ENCODE data around the gene HM13. TPM values are rescaled to one million over a fixed set of nuclear protein-coding genes. Genes with fewer than 3 reads are reported as not detected.
"Not testable (repeated sequence)": the region's sequence is repeated elsewhere in the genome, so short reads cannot be mapped to it uniquely, and the experiment has no call there.

Gene HM13
- total and polyA plus RNA-seq, 7 donors: 34.8 to 304 (median 62.5) TPM

GRCh38 chr20:31572701-31573554 is 58.7 kb downstream of the HM13 start:
- H3K36me3 ChIP-seq: peaks cover 0 to 11% (median 0%) of the 10 kb centered on the region in 4 donors
- TF ChIP-seq POLR2A (IDR thresholded peaks at IDR 0.05) (peak; percentile 29 to 36), POLR2AphosphoS5 (IDR thresholded peaks at IDR 0.05) (peak; percentile 78 to 92 (median 88)), CTCF (IDR thresholded peaks at IDR 0.05) (no peak), EP300 (IDR thresholded peaks at IDR 0.05) (peak in 1 of 4 donors; percentile 65)
- intact Hi-C loops (cut with DNase I): loop anchor here (1.0 to 5.0 kb wide), 2 partner anchors 31 to 149 kb away; partner anchors contain the start of gene BCL2L1
- H3K27me3 ChIP-seq: no peaks in the 10 kb centered on the region
- peak overlapping the region; percentile 90 to 95 (median 92) for H3K27ac ChIP-seq
- WGBS, 2 donors: 1% methylated on average over 63 of the region's 63 CpGs
- peaks cover 0 to 26% (median 16%) of the 10 kb centered on the region in 4 donors for H3K4me1 ChIP-seq
- H3K4me3 ChIP-seq: peak overlapping the region; percentile 43 to 72 (median 58)
- no peaks in the 10 kb centered on the region for H3K9me3 ChIP-seq
- DNase-seq: peak; percentile 98

GRCh38 chr20:31573555-31574321 is 59.5 kb downstream of the HM13 start:
- no peak for TF ChIP-seq POLR2A (IDR thresholded peaks at IDR 0.05)
- no peak for TF ChIP-seq POLR2AphosphoS5 (IDR thresholded peaks at IDR 0.05)
- TF ChIP-seq CTCF (IDR thresholded peaks at IDR 0.05): no peak
- TF ChIP-seq EP300 (IDR thresholded peaks at IDR 0.05): no peak
- DNase-seq: peak; percentile 68
- 5 to 29% methylated on average over 19 of the region's 19 CpGs for WGBS, 2 donors

GRCh38 chr20:31574986-31575385 is 60.7 kb downstream of the HM13 start:
- peaks cover 0 to 19% (median 16%) of the 10 kb centered on the region in 4 donors for H3K4me1 ChIP-seq
- not testable (repeated sequence) for H3K27ac ChIP-seq, H3K9me3 ChIP-seq, H3K4me3 ChIP-seq, H3K36me3 ChIP-seq, DNase-seq, H3K27me3 ChIP-seq
- intact Hi-C loops (cut with DNase I): loop anchor here (5.0 kb wide), 1 partner anchor 147 kb away; the partner anchor contains the start of gene BCL2L1
- WGBS, 2 donors: 89 to 95% methylated on average over 10 of the region's 10 CpGs

More at GRCh38 chr20:31573555-31574321, 59.5 kb downstream of the HM13 start:
- no peaks in the 10 kb centered on the region for H3K9me3 ChIP-seq
- intact Hi-C loops (cut with DNase I): loop anchor here (1.0 to 5.0 kb wide), 2 partner anchors 31 to 149 kb away; partner anchors contain the start of gene BCL2L1
- peak overlapping the region; percentile 31 to 72 (median 58) for H3K4me3 ChIP-seq
- no peaks in the 10 kb centered on the region for H3K27me3 ChIP-seq
- peaks cover 0 to 9% (median 0%) of the 10 kb centered on the region in 4 donors for H3K36me3 ChIP-seq
- peaks cover 0 to 26% (median 16%) of the 10 kb centered on the region in 4 donors for H3K4me1 ChIP-seq
- peak overlapping the region; percentile 90 to 95 (median 92) for H3K27ac ChIP-seq

- WGBS, 2 donors: 69 to 95% methylated on average over 2 of the region's 2 CpGs
- Histone ChIP-seq H3K27me3 (no peaks in the 10 kb centered on the region), H3K36me3 (no peaks in the 10 kb centered on the region), H3K4me1 (peaks cover 0 to 16% (median 14%) of the 10 kb centered on the region in 4 donors), H3K4me3 (no peak overlapping the region), H3K9me3 (no peaks in the 10 kb centered on the region), H3K27ac (no peak overlapping the region)
- DNase-seq: no peak
- intact Hi-C loops (cut with DNase I): no loop called here
- TF ChIP-seq POLR2AphosphoS5 (IDR thresholded peaks at IDR 0.05) (no peak), POLR2A (IDR thresholded peaks at IDR 0.05) (no peak), CTCF (IDR thresholded peaks at IDR 0.05) (no peak), EP300 (IDR thresholded peaks at IDR 0.05) (no peak)
These were observed 62.5 kb downstream of the HM13 start for GRCh38 chr20:31576751-31577150.

GRCh38 chr20:31577194-31577593 is 63.0 kb downstream of the HM13 start:
- 92 to 93% methylated on average over 9 of the region's 9 CpGs for WGBS, 2 donors
- Histone ChIP-seq H3K36me3 (no peaks in the 10 kb centered on the region), H3K27me3 (no peaks in the 10 kb centered on the region), H3K9me3 (no peaks in the 10 kb centered on the region), H3K4me1 (peaks cover 0 to 14% (median 10%) of the 10 kb centered on the region in 4 donors), H3K4me3 (no peak overlapping the region), H3K27ac (no peak overlapping the region)
- TF ChIP-seq CTCF (IDR thresholded peaks at IDR 0.05) (no peak), POLR2A (IDR thresholded peaks at IDR 0.05) (no peak), EP300 (IDR thresholded peaks at IDR 0.05) (no peak), POLR2AphosphoS5 (IDR thresholded peaks at IDR 0.05) (no peak)
- intact Hi-C loops (cut with DNase I): no loop called here
- no peak for DNase-seq
